Measurements from ENCODE around the gene COL4A2.

The COL4A2 gene

DNA sequence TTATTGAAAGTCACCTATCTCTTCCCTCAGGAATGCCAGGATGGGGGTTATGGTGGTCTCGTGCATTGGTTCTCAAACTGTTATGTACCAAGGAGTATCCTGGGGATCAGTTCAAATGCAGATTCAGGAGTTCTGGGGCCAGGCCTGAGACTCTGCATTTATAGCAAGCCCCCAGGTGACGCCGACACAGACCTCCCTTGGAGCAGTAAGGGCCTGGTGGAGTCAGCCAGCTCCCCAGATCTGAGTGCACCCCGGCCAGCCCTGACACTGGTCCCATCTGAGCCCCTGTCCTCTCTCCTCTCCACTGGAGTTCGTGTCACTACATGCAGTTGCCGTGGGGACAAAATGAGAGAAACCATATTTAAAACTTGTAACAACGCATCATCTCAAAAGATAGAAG is 112.9 kb downstream of the COL4A2 start:
- no peak overlapping the region for H3K4me3 Mint-ChIP-seq
- no peaks in the 10 kb centered on the region for H3K9me3 Mint-ChIP-seq
- H3K27ac Mint-ChIP-seq = no peak overlapping the region
- ATAC-seq = no peak
- H3K36me3 Mint-ChIP-seq (ENCODE audit: low read depth) = no peaks in the 10 kb centered on the region
- peaks cover 88% of the 10 kb centered on the region for H3K27me3 Mint-ChIP-seq
- no peak for DNase-seq
- peaks cover 31% of the 10 kb centered on the region for H3K4me1 Mint-ChIP-seq

DNA sequence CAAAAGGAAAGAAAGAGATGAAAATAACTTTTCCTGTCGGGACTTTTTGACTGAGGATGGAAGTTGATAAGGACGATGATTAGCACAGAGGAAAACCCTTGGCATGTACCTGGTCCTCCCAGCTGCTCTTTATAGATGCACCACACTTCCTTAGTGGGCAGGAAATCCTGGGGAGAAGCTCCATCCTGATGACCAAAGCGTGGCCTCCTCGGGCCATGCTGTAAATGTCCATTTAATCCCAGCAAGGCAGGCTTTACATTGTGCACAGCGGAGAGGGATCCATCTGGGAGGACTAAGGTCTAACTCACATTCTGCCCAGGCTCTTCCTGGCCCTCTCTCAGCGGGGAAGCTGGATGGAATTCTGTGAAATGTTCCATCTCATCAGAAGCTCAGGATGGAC is 113.5 kb downstream of the COL4A2 start:
- Mint-ChIP-seq H3K36me3 (ENCODE audit: low read depth) (no peaks in the 10 kb centered on the region), H3K27me3 (peaks cover 88% of the 10 kb centered on the region), H3K27ac (no peak overlapping the region), H3K4me3 (no peak overlapping the region), H3K4me1 (peaks cover 31% of the 10 kb centered on the region), H3K9me3 (no peaks in the 10 kb centered on the region)
- DNase-seq = no peak
- no peak for ATAC-seq

DNA sequence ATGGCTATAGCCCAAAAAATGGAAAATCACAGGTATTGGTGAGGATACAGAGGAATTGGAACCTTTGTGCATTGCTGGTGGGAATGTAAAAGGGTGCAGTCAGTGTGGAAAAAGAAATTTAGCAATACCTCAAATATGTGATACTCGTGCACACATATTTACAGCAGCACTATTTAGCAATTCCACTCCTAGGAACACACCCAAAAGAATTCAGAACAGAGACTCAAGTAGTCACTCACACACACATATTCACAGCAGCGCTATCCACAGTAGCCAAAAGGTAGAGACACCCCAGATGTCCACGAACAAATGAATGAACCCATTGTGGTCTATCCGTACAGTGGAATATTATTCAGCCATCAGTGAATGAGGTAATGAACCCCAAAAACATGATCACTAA is 114.0 kb downstream of the COL4A2 start:
- DNase-seq (no peak), ATAC-seq (no peak)
- H3K4me1 Mint-ChIP-seq = peaks cover 31% of the 10 kb centered on the region
- H3K4me3 Mint-ChIP-seq = peak overlapping the region; percentile 18
- no peaks in the 10 kb centered on the region for H3K36me3 Mint-ChIP-seq (ENCODE audit: low read depth)
- peaks cover 88% of the 10 kb centered on the region for H3K27me3 Mint-ChIP-seq
- no peaks in the 10 kb centered on the region for H3K9me3 Mint-ChIP-seq
- H3K27ac Mint-ChIP-seq = peak overlapping the region; percentile 37

DNA sequence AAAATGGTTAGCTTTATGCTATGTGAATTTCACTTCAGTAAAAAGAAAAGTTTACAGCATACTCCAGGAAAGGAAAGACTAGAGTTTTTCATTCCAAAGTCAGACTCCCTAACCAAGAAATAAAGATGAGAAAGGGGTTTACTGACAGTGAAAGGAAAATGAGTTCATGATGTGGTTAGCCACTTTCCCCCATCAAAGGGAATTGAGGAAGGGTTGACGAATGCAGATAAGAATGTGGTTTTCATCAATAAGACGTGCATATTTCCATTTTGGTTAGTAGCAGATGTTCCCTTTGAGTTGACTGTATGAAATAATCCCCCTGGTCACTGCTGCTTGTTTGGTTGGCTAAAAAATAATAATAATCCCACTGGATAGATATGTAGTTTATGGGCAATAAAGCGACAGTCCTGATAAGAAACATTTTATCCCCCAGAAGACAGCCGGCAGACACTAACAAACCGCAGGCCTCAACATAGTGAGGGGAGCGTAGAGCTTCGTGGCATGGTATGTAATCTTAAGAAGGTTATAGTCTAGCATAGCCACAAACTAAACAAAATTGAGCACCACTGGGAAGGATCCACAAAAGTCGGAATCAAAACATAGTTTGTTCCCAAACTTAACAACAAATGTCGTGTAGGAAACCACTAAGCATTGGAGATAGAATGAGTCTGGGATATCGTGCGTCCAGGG is 114.8 kb downstream of the COL4A2 start:
- Mint-ChIP-seq H3K36me3 (ENCODE audit: low read depth) (no peaks in the 10 kb centered on the region), H3K4me1 (peaks cover 31% of the 10 kb centered on the region), H3K4me3 (peak overlapping the region; percentile 18), H3K27me3 (peaks cover 88% of the 10 kb centered on the region), H3K27ac (peak overlapping the region; percentile 37), H3K9me3 (no peaks in the 10 kb centered on the region)
- DNase-seq (no peak), ATAC-seq (peak; percentile 76)

DNA sequence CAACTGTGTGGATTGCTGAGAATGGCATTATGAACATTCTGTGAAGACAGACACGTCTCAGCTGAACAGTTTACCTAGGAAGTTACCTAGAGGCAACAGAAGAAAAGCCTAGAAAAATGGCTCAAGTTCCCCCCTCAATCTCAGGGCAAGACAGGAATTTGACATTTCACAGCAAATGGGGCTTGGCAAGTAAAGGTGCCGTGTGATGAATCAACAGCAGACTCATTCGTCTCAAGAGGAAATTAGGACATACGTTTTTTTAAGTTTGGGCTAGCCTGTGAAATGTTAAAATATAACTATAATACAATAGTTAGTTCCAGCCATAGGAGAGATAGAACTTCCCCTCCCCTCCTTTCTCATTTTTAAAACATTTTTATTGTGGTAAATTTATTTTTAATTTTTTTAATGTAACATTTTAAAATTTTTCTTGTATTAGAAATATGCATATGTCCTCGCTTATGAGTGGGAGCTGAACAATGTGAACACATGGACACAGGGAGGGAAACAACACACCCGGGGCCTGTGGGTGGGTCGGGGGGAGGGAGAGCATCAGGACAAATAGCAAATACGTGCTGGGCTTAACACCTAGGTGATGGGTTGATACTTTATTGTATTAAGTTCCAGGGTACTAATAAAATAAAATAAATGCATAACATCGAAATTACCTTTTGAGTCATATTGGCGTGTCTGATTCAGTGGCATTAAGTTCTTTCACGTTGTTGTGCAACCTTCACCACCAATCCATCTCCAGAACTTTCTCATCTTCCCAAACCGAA is 116.0 kb downstream of the COL4A2 start:
- Mint-ChIP-seq H3K27me3 (peaks cover 83% of the 10 kb centered on the region), H3K4me3 (no peak overlapping the region), H3K4me1 (peaks cover 31% of the 10 kb centered on the region), H3K9me3 (no peaks in the 10 kb centered on the region), H3K36me3 (ENCODE audit: low read depth) (no peaks in the 10 kb centered on the region), H3K27ac (no peak overlapping the region)
- ATAC-seq (peak; percentile 34), DNase-seq (no peak)

DNA sequence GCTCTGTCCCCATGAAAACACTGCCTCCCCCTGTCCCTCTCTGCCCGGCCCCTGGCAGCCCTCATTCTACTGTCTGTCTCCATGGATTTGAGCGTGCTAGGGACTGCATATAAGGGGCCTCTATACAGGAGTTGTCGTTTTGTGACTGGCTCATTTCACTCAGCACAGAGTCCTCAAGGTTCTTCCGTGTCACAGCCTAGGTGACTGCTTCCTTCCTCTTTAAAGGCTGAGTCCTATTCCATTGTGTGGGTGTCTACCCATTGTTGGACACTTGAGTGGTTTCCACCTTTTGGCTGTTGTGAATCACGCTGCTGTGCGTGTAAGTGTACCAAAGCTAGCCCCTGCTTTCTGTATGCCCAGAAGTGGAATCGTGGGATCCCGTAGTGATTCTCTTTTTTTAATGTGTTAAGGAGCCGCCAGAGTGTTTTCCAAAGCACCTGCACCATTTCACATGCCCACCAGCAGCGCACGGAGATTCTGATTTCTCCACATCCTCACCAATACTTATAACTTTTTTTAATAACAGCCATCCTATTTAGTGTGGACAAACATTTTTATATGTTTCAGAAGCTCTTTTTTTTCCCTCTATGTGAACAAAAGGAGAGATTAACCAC is 116.7 kb downstream of the COL4A2 start:
- Mint-ChIP-seq H3K4me1 (peaks cover 31% of the 10 kb centered on the region), H3K27ac (no peak overlapping the region), H3K36me3 (ENCODE audit: low read depth) (no peaks in the 10 kb centered on the region), H3K4me3 (no peak overlapping the region), H3K27me3 (peaks cover 81% of the 10 kb centered on the region), H3K9me3 (no peaks in the 10 kb centered on the region)
- DNase-seq (no peak), ATAC-seq (no peak)

DNA sequence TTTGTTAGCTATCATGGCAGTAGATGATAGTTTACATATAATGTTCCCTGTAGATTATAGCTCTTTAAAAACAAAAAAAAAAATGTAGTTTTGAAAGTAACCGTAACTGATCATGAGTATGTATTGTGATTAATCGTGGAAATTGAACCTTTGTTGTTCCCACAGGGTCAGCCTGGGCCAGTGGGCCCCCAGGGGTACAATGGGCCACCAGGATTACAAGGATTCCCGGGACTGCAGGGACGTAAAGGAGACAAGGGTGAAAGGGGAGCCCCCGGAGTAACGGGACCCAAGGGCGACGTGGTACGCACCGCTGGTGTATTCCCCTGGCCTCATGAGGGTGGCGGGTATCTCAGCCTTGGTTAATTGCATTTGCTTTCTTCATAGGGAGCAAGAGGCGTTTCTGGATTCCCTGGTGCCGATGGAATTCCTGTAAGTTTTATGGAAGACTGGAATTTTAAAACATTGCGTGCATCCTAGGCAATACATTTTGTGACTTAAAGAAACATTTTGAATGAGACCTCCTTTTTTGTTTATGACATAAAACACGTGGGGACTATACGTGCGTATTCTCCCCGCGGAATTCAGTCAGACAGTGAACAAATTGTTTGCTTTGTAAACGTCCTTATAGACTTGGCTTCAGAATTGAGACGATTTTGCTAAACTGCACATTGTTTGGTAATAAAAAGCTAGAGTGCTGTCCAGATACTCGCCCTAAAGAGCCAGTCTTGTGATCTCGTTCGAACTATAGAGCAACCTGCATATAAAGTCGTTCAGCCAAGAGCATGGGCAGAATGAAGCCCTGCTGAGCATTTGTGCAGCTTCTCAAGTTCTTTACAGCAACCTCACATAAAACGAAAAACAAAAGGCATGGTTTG is 117.7 kb downstream of the COL4A2 start:
- Mint-ChIP-seq H3K27ac (no peak overlapping the region), H3K4me3 (no peak overlapping the region), H3K36me3 (ENCODE audit: low read depth) (no peaks in the 10 kb centered on the region), H3K27me3 (peaks cover 76% of the 10 kb centered on the region), H3K9me3 (no peaks in the 10 kb centered on the region), H3K4me1 (peaks cover 25% of the 10 kb centered on the region)
- ATAC-seq (no peak), DNase-seq (no peak)

DNA sequence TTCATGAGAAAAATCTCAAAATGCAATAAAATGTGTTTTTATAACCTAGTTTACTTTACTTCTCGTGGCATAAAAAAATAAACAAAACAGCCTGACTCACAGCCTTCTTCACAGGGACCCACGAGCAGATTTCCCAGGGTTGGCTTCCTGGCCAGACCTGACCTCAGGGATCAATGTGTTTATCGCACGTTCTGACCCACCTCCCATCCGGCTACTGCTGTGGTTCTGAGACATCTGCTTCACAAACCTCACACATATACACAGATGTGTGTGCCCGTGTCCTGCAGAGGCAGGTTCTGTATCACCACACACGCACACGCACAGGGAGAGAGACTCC is 118.3 kb downstream of the COL4A2 start:
- no peak for ATAC-seq

DNA sequence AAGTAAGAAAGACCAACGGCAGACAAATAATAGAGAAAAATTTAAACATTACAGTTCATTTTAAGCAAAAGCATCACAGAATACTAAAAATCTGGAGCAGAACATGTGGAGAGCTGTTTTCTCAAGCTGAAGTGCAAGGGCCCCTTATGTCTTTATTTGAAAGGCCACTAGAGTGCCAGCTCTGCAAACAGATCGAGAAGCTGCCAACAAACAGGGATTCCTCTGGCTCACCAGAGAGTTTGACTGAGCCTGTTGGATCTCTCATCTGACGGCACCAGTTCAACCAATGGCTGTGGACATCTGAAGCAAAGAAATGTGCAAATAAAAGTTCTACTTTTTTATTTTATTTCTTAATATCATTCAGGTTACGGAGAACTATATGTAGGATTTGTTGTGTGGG is 119.7 kb downstream of the COL4A2 start:
- Mint-ChIP-seq H3K27ac (no peak overlapping the region), H3K9me3 (no peaks in the 10 kb centered on the region), H3K4me3 (no peak overlapping the region), H3K27me3 (peaks cover 64% of the 10 kb centered on the region), H3K36me3 (ENCODE audit: low read depth) (no peaks in the 10 kb centered on the region), H3K4me1 (peaks cover 17% of the 10 kb centered on the region)
- ATAC-seq (no peak), DNase-seq (no peak)

More for the DNA sequence above, 118.3 kb downstream of the COL4A2 start:
- peaks cover 70% of the 10 kb centered on the region for H3K27me3 Mint-ChIP-seq
- no peaks in the 10 kb centered on the region for H3K36me3 Mint-ChIP-seq (ENCODE audit: low read depth)
- peaks cover 25% of the 10 kb centered on the region for H3K4me1 Mint-ChIP-seq
- H3K27ac Mint-ChIP-seq = no peak overlapping the region
- no peak for DNase-seq
- H3K9me3 Mint-ChIP-seq = no peaks in the 10 kb centered on the region
- H3K4me3 Mint-ChIP-seq = no peak overlapping the region

DNA sequence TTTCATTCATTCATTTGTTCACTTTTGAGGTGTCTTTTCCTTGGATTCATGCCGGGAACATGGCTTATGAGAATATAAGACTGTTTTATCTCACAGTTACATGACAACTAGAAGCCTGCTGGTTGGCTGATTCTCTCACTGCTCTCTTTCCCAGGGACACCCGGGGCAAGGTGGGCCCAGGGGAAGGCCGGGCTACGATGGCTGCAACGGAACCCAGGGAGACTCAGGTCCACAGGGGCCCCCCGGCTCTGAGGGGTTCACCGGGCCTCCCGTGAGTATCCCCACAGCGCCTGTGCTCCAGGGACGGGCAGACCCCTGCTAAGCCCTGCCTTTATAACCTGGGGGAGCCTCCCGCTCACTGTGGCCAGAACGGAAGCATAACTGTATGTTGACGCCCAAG is 121.2 kb downstream of the COL4A2 start:
- Mint-ChIP-seq H3K4me3 (no peak overlapping the region), H3K27me3 (peaks cover 59% of the 10 kb centered on the region), H3K9me3 (no peaks in the 10 kb centered on the region), H3K4me1 (peaks cover 4% of the 10 kb centered on the region), H3K27ac (no peak overlapping the region), H3K36me3 (ENCODE audit: low read depth) (no peaks in the 10 kb centered on the region)
- ATAC-seq = no peak
- no peak for DNase-seq

DNA sequence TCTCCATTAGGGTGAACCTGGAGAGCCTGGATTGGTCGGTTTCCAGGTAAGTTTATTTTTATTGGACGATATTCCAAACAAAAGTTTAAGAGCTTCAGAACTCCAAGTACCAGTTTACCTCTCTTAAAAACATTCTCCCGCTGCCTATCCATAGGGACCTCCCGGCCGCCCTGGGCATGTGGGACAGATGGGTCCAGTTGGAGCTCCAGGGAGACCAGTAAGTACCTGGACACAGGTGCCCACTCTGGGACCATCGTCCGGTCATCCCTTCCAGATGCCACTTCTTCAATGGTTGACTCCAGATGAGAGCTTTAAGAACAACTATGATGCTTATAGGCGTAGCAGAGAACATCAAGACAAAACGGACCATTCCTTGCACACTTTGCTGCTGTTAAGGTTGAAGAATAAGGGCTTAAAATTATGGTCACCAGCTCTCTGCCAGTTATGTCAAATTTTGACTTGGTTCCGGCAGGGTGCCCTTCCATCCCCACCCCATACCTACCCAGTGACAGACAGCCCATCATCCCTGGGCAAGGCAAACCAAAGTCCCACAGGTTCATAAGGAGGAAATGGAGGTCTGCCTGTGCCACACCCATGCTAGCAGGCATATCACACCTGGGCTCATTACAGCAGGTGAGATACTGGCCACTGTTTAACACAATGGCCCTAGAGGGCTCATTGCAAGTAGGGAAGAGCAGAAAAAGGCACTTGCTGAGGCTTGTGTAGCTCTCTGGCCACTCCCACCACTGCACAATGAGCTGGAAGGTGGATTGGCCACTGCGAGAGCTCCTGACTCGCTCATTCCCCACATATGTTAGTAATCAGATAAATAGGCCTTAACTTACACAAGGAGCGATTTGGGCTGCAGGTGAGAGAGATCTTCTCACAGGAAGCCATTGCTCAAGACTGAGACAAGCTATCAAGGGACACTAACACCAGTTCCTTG is 123.6 kb downstream of the COL4A2 start:
- no peak overlapping the region for H3K4me3 Mint-ChIP-seq
- H3K27ac Mint-ChIP-seq = no peak overlapping the region
- no peaks in the 10 kb centered on the region for H3K36me3 Mint-ChIP-seq (ENCODE audit: low read depth)
- peaks cover 48% of the 10 kb centered on the region for H3K27me3 Mint-ChIP-seq
- ATAC-seq (no peak), DNase-seq (no peak)
- no peaks in the 10 kb centered on the region for H3K4me1 Mint-ChIP-seq
- H3K9me3 Mint-ChIP-seq = no peaks in the 10 kb centered on the region

DNA sequence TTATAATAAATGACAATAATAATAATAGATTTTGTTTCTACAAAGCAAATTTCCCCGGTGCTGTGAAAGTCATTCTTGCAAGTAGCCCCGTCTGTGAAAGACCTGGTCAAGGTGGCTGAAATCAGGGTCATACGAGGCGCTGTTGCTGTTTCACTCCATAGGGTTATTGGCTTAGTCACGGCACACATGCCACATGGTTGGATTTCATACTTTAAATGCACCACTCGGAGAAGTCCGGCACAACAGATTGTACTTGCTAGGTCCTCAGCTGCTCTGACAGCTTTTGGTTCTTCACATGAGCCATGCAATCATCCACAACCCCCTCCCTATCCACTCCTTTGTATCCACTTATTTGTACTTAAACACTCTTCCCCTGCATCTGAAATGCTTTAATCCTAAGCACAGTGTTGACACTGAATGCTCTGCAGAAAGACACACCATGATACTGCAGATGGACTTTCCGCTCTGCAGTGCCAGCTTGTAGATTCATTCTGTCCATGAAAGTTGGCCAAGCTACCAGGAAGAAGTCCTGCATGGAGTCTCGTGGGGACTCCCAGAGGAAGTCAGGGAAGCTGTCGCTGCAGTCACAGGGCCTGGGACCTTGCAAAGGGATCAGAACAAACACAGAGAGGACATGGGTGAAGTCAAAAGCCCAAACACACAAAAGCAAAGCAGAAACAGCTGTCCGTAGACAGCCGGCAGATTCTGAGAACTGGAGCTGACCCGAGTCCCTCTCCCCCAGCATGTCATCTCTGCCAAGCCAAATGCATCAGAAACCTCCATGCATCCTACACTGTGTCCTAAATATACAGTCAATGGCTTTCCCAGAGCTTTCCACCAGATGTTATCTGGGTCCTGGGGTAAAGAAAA is 124.6 kb downstream of the COL4A2 start:
- Mint-ChIP-seq H3K4me3 (no peak overlapping the region), H3K4me1 (no peaks in the 10 kb centered on the region), H3K27me3 (peaks cover 38% of the 10 kb centered on the region), H3K9me3 (no peaks in the 10 kb centered on the region), H3K27ac (no peak overlapping the region), H3K36me3 (ENCODE audit: low read depth) (no peaks in the 10 kb centered on the region)
- DNase-seq (no peak), ATAC-seq (no peak)

DNA sequence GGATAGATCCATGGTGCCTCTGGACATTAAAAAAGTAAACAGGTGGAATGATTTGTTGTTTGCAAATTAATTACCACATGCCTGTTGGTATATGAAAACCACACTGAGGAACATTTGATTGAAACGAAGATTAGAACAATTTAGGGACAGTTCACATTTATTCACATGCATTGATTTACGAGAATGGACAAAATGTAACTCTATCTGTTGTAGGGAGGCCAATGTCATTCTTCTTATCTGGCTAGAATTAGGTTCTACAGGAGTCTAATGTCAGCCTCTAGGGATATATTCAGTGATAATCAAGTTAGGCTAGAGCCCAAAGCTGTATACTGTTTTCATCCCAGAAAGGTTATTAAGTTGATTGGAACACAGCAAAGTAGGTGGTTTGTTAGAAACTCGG is 125.4 kb downstream of the COL4A2 start:
- peaks cover 38% of the 10 kb centered on the region for H3K27me3 Mint-ChIP-seq
- no peaks in the 10 kb centered on the region for H3K36me3 Mint-ChIP-seq (ENCODE audit: low read depth)
- DNase-seq (no peak), ATAC-seq (no peak)
- H3K4me3 Mint-ChIP-seq = no peak overlapping the region
- no peaks in the 10 kb centered on the region for H3K4me1 Mint-ChIP-seq
- no peaks in the 10 kb centered on the region for H3K9me3 Mint-ChIP-seq
- H3K27ac Mint-ChIP-seq = no peak overlapping the region

All from activated naive CD8-positive, alpha-beta T cell treated with anti-CD3 and anti-CD28 coated beads, Interleukin-2, amount 50 U/mL, for 24 hours (primary cell).